ENCODE data around the gene AOC2. TPM values are rescaled to one million over a fixed set of nuclear protein-coding genes. Genes with fewer than 3 reads are reported as not detected.
A peak's percentile ranks its signal among the peaks of the same experiment; 100 is the strongest.
"Not testable (repeated sequence)": the region's sequence is repeated elsewhere in the genome, so short reads cannot be mapped to it uniquely, and the experiment has no call there.

The AOC2 gene
- total RNA-seq, 1 donor from 2014 or later, result 2.2 TPM

GRCh38 chr17:42849451-42850181 is 5.2 kb downstream of the AOC2 start:
- Histone ChIP-seq H3K4me1 (peaks cover 16% of the 10 kb centered on the region), H3K27ac (no peak overlapping the region), H3K9me3 (no peaks in the 10 kb centered on the region), H3K27me3 (no peaks in the 10 kb centered on the region), H3K36me3 (peaks cover 0 to 11% of the 10 kb centered on the region in 2 donors), H3K4me3 (no peak overlapping the region)
- intact Hi-C loops (cut with DNase I), result no loop called here
- no peak for DNase-seq (ENCODE audit: extremely low spot score in 2 of 2)
- TF ChIP-seq POLR2A (IDR thresholded peaks at IDR 0.05) (no peak), CTCF (IDR thresholded peaks at IDR 0.05) (no peak), POLR2AphosphoS5 (IDR thresholded peaks at IDR 0.05; ENCODE audit: insufficient read depth in 1 of 2, low read depth in 1 of 2) (no peak)

GRCh38 chr17:42850954-42851353 is 6.6 kb downstream of the AOC2 start, which contains the start of gene AOC3:
Gene AOC3, plus strand, starts transcription at chr17:42851199. Its CDS starts 145 bp downstream, at chr17:42851344.
- H3K4me1 ChIP-seq, result peaks cover 16% of the 10 kb centered on the region
- H3K27ac ChIP-seq, result peak within 1 kb of the TSS; percentile 53
- no peak for TF ChIP-seq POLR2A (IDR thresholded peaks at IDR 0.05)
- peak in 1 of 2 donors; percentile 48 for TF ChIP-seq POLR2AphosphoS5 (IDR thresholded peaks at IDR 0.05; ENCODE audit: insufficient read depth in 1 of 2, low read depth in 1 of 2)
- no peak for TF ChIP-seq CTCF (IDR thresholded peaks at IDR 0.05)
- peak within 1 kb of the TSS; percentile 42 to 44 for H3K4me3 ChIP-seq
- intact Hi-C loops (cut with DNase I), result no loop called here
- DNase-seq (ENCODE audit: extremely low spot score in 2 of 2), result no peak
- no peaks in the 10 kb centered on the region for H3K27me3 ChIP-seq
- H3K36me3 ChIP-seq, result no peaks in the 10 kb centered on the region
- no peaks in the 10 kb centered on the region for H3K9me3 ChIP-seq

GRCh38 chr17:42851371-42852240 is 7.2 kb downstream of the AOC2 start:
- DNase-seq (ENCODE audit: extremely low spot score in 2 of 2); H3K36me3 ChIP-seq; H3K9me3 ChIP-seq; intact Hi-C loops (cut with DNase I); H3K27me3 ChIP-seq: not testable (repeated sequence)
- Histone ChIP-seq H3K4me3 (peak overlapping the region; percentile 42 to 44), H3K4me1 (peaks cover 16% of the 10 kb centered on the region), H3K27ac (peak overlapping the region; percentile 53)

- Histone ChIP-seq H3K27ac (peak overlapping the region; percentile 44), H3K4me3 (peak overlapping the region; percentile 42 to 44), H3K4me1 (peaks cover 16% of the 10 kb centered on the region), H3K36me3 (no peaks in the 10 kb centered on the region), H3K9me3 (no peaks in the 10 kb centered on the region), H3K27me3 (no peaks in the 10 kb centered on the region)
- TF ChIP-seq POLR2A (IDR thresholded peaks at IDR 0.05) (no peak), CTCF (IDR thresholded peaks at IDR 0.05) (no peak), POLR2AphosphoS5 (IDR thresholded peaks at IDR 0.05; ENCODE audit: insufficient read depth in 1 of 2, low read depth in 1 of 2) (no peak)
- no peak for DNase-seq (ENCODE audit: extremely low spot score in 2 of 2)
- intact Hi-C loops (cut with DNase I), result no loop called here
Observed at GRCh38 chr17:42852351-42852750, 8.0 kb downstream of the AOC2 start.

- Histone ChIP-seq H3K9me3 (no peaks in the 10 kb centered on the region), H3K27me3 (no peaks in the 10 kb centered on the region), H3K4me1 (peaks cover 16% of the 10 kb centered on the region), H3K36me3 (no peaks in the 10 kb centered on the region), H3K4me3 (peak overlapping the region; percentile 42 to 44), H3K27ac (peak overlapping the region; percentile 44)
- DNase-seq (ENCODE audit: extremely low spot score in 2 of 2), result no peak
- intact Hi-C loops (cut with DNase I), result no loop called here
- TF ChIP-seq POLR2AphosphoS5 (IDR thresholded peaks at IDR 0.05; ENCODE audit: insufficient read depth in 1 of 2, low read depth in 1 of 2) (no peak), POLR2A (IDR thresholded peaks at IDR 0.05) (no peak), CTCF (IDR thresholded peaks at IDR 0.05) (no peak)
Observed at GRCh38 chr17:42853004-42853403, 8.6 kb downstream of the AOC2 start.

Measured in vagina (tissue), 2 donors.